ENCODE results near the gene LRPAP1. TPM values are rescaled to one million over a fixed set of nuclear protein-coding genes. Genes with fewer than 3 reads are reported as not detected.

The LRPAP1 gene
- total RNA-seq, 2 donors from 2014 or later = 226 to 312 TPM

- intact Hi-C loops (cut with DNase I) = no loop called here
- ATAC-seq = no peak
- DNase-seq = no peak
Observed at GRCh38 chr4:3523628-3524221, 8.5 kb downstream of the LRPAP1 start.

- ATAC-seq = no peak
- intact Hi-C loops (cut with DNase I) = no loop called here
Observed at GRCh38 chr4:3523146-3523627, 9.0 kb downstream of the LRPAP1 start.

GRCh38 chr4:3522651-3523050, 9.6 kb downstream of the LRPAP1 start:
- DNase-seq (no peak), ATAC-seq (no peak)
- intact Hi-C loops (cut with DNase I) = no loop called here

More at GRCh38 chr4:3523146-3523627, 9.0 kb downstream of the LRPAP1 start:
- no peak for DNase-seq

GRCh38 chr4:3522326-3522640, 9.9 kb downstream of the LRPAP1 start:
- ATAC-seq (no peak), DNase-seq (no peak)
- intact Hi-C loops (cut with DNase I) = no loop called here

GRCh38 chr4:3521621-3522325, 10.4 kb downstream of the LRPAP1 start:
- DNase-seq (peak; percentile 15), ATAC-seq (no peak)
- intact Hi-C loops (cut with DNase I) = no loop called here

GRCh38 chr4:3520796-3521600, 11.2 kb downstream of the LRPAP1 start:
- DNase-seq (peak; percentile 26), ATAC-seq (no peak)
- intact Hi-C loops (cut with DNase I) = no loop called here

GRCh38 chr4:3520276-3520675, 11.9 kb downstream of the LRPAP1 start:
- no peak for ATAC-seq
- no peak for DNase-seq
- intact Hi-C loops (cut with DNase I) = no loop called here

- DNase-seq (peak; percentile 3), ATAC-seq (no peak)
- intact Hi-C loops (cut with DNase I) = no loop called here
Observed at GRCh38 chr4:3519468-3520264, 12.6 kb downstream of the LRPAP1 start.

GRCh38 chr4:3518941-3519340, 13.3 kb downstream of the LRPAP1 start:
- intact Hi-C loops (cut with DNase I) = no loop called here
- ATAC-seq (no peak), DNase-seq (peak; percentile 10)

GRCh38 chr4:3518511-3518880, 13.7 kb downstream of the LRPAP1 start:
- DNase-seq (peak; percentile 20), ATAC-seq (no peak)
- intact Hi-C loops (cut with DNase I) = no loop called here

- intact Hi-C loops (cut with DNase I) = no loop called here
- ATAC-seq (no peak), DNase-seq (peak; percentile 21)
Observed at GRCh38 chr4:3517731-3518510, 14.3 kb downstream of the LRPAP1 start.

- ATAC-seq (no peak), DNase-seq (peak; percentile 15)
- intact Hi-C loops (cut with DNase I) = no loop called here
Observed at GRCh38 chr4:3516836-3517730, 15.1 kb downstream of the LRPAP1 start.

GRCh38 chr4:3516061-3516835, 16.0 kb downstream of the LRPAP1 start:
- intact Hi-C loops (cut with DNase I) = no loop called here
- DNase-seq = peak; percentile 16
- ATAC-seq = no peak

- intact Hi-C loops (cut with DNase I) = no loop called here
- DNase-seq (peak; percentile 14), ATAC-seq (no peak)
Observed at GRCh38 chr4:3515646-3516045, 16.6 kb downstream of the LRPAP1 start.

GRCh38 chr4:3514806-3515501, 17.3 kb downstream of the LRPAP1 start:
- intact Hi-C loops (cut with DNase I) = no loop called here
- DNase-seq (peak; percentile 20), ATAC-seq (peak; percentile 18 to 35)

- intact Hi-C loops (cut with DNase I) = no loop called here
Observed at GRCh38 chr4:3514221-3514780, 17.9 kb downstream of the LRPAP1 start.

More at GRCh38 chr4:3514221-3514780, 17.9 kb downstream of the LRPAP1 start:
- ATAC-seq (no peak), DNase-seq (peak; percentile 12)
